Activated CD8-positive, alpha-beta memory T cell treated with anti-CD3 and anti-CD28 coated beads, Interleukin-2, amount 50 U/mL, for 48 hours (primary cell): ENCODE measurements around the gene CBLL1.

ENCODE experiments used
- DNase-seq: peaks from one replicate; pipeline ENCODE4 v3.0.0-alpha.2; 2020

CBLL1 gene

DNA sequence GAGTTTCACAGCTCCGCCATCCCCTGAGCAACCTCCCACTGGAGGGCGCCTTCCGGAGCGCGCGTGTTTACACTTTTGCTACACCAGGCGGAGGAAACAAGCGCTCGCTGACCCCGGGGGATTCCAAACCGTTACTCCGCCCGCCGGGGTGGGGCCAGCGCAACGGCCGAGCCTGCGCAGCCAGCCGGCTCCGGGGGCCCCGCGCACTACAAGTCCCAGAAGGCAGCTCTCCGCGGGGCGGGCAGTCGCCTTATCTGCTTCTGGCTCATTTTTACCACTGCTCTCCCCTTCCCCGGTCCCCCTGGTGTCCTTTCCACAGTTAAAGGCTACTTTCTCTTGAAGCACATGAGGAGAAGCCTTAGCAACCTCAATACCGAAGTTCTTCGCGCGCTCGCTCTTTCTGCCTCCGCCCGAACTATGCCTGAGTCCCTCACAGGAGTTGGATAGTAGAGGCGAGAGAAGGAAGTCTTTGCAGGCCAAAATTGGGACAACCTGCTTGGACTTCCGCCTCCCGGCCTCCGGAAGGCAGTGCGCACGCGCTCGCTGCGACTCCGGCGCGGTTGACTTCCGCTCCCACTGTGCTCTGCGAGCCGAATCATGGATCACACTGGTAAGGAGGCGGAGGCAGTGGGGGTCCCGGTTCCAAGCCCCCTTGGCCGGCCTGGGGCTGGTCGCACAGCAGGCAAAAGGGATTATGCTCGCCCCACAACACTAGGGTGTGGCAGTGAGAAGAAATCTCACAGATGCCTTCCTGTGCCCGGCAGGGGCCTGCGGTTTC lies at the start of gene CBLL1:
Gene CBLL1 (plus strand): TSS at position 576 of the 778 bp plus-strand sequence. CDS start 22 bp downstream, at position 598.
- peak; percentile 98 for DNase-seq

DNA sequence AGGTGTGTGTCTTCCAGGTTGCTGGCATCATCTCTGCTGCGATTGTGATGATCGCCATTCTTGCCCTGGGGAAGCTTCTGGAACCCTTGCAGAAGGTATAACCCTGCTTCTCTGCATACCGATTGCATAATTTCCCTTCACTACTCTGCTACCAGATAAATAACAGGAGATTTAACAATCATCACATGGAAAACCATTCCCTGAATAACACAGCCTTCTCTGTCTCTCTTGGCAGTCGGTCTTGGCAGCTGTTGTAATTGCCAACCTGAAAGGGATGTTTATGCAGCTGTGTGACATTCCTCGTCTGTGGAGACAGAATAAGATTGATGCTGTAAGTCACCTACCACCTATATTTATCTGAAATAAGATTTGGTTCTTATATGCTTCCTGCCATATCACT lies 49.6 kb upstream of the CBLL1 start:
- no peak for DNase-seq

DNA sequence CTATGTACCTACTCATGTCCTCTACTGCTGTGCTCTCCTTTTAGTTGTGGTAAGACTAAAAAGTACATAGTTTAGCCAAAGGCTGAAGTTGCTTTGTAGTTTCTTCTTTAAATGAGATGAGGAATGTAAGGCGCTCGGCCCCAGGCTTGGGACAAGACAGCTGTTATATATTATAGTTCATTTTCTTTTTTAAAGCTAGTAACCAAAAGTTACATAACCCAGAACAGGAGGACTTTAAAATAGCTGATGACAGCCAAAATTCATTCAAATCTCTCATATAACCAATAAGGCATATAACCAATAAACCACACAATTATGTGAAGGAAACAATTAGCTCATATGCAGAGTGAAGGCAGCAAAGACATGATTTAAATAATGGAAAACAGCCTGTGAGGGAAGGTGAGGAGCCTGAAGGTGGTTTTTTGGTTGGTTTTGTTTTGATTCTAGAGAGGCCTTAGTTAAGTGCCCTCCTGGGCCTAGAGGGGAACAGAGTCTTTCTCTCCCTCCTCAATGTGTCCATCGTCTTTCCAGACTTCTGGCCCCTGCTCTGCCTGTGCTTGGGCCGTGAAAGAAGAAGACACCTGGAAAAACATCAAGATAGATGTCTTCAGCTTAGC lies 47.5 kb upstream of the CBLL1 start:
- no peak for DNase-seq

DNA sequence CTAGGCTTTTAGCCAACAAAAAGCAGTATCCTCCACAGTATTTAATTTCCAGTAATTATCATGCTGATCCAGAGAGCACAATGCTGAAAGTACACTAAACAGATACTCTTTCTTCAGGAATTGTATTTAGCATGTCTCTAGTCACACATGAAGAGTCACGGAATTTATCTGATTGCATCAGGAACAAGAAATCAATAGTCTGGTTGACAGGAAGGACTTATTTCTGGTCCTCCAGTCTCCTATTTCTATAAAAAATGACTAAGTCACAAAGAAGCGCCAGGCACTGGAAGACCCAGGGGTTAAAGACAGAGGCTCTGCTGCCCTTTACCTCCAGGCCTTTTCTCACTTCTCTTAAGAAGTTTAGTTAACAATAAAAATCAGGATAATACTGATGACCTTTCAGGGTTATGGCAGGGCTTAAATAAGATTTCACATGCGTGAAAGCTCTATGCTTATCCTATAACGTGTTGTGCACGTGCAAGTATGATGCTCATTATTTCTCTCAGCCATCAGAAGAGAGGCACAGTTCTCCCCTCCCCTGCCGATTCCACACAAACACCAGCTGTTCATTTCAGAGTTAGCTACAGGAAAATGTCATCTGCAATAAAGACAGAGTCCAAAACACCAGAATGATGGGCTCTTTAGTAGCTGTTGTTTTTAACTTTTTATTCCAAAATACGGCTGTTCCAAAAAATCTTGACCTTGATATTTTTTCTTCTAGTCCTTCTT lies 46.5 kb upstream of the CBLL1 start:
- DNase-seq: no peak

DNA sequence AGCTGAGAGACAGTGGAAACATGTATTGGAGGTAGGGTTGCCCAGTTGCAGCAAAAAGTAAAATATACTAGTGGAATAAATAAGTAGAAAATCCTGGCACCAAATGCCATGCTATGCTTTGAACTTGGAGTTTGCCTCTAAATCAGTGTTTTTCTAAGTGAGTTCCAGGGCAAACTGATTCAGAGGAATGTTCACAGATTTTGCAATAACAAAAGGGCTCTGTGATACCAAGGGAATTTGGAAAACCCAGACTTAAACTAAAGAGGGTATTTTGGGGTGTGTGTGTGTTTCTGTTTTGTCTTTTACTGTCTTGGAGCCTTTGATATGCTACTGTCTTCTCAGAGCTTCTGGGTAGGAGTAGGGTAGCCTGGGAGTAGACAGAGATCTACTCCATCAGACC lies 43.4 kb upstream of the CBLL1 start:
- no peak for DNase-seq

DNA sequence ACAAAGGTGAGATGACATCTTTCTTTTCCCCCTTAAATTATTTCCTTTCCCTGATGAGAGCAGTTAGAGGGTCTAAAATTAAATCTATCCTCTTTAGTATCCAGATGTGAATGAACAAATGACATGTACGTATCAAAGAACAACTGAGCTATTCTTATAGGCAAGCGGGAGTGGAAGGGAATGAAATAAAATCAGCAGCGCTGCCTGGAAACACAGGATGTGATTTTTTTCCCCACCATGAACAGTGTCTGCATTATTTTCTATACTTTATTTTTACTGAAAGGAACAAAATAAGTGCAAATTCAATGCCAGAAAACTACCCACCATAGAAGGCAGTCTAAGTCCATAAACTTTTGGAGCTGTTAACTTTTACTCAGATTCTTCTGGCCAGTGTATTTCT lies 42.8 kb upstream of the CBLL1 start:
- no peak for DNase-seq

DNA sequence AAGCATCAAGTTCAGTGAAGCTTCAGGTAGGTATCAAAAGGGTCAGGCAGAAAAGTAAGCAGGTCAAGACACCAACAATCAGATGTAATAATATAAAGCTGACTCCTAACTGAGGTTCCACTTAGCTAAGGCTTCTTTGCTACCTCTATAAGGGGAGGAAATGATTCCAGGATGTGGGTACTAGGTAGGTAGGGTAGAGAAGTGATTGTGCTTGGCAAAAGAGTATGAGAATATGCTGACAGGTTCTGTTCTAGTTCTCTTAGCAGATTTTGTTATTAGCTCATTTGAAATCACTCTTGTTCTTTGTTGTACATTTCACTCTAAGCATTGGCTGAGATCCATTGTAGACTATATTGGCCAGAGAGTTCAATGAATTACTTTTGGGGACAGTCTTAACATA lies 40.7 kb upstream of the CBLL1 start:
- DNase-seq: no peak

- no peak for DNase-seq
These were observed 40.1 kb upstream of the CBLL1 start for GRCh38 chr7:107703872-107704271.

GRCh38 chr7:107708956-107709355 lies 35.0 kb upstream of the CBLL1 start:
- DNase-seq: no peak

- DNase-seq: no peak
These were observed 32.6 kb upstream of the CBLL1 start for GRCh38 chr7:107711301-107711700.

GRCh38 chr7:107712025-107712424 lies 31.9 kb upstream of the CBLL1 start:
- no peak for DNase-seq

DNA sequence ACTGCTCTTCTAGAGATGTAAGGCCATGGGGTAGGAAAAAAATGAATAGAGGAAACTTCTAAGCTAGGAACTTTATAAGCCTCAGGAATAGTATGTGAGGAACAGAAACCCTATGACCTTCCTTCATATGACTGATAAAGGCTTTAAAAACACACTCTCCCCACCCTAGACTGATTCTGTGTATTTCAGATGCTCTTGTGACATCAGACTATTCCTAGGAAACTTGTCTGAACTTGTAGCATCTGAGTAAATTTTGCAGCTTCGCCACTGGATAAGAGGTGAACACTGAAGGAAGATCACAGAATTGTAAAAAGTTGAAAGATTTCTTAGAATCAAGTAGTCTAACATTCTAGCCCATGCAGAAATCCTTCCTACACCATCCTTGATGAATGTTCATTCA lies 31.0 kb upstream of the CBLL1 start:
- DNase-seq: no peak

- DNase-seq: no peak
These were observed 28.4 kb upstream of the CBLL1 start for GRCh38 chr7:107715531-107715930.

DNA sequence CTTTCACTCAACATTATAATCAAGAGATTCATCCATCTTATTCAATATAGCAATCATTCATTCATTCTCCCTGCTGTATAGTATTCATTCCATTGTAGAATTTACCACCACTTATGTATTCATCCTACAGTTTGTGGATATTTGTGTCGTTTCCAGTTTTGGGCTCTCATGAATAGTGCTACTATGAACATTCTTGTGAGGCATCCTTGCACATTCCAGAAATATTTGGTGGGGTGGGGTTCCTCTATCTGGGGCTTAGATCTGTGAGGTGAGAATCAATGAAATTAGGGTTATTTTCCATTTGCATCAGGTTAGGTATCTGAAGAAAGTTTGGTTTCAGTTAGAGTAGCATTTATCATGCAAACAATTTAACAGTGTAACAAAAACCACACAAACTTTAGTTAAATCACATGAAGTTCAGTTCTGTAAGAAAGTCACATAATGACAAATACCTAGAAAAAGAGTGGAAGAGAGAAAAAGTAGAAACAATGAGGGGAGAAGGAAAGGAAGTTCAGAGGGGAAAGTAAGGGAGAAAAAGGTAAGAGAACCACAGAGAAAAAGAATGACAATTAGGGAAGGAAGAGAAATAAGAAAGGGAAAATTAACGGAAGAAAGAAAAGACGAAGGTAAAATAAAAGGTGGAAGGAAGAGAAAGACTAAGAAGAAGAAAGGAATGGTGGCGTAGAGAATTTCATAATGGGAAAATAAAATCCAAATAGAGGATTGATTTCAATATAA lies 25.3 kb upstream of the CBLL1 start:
- no peak for DNase-seq

DNA sequence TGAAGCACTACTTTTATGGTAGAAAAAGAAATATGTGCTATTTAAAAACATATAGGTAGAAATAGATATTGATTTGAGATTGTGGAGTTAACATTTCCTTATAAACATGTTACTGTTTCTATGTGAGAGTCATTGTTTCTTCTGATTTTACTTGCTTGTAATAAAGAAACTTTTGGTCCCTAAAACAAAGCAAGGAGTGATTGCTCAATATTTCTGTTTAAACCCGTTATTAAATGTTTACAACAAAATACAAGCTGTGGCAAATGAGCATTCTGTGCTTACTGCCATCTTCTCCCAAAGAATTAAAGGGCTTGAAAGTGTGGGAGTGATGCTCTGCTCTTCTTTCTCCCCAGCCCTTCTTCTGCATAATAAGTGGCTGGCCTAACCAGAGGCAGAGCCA lies 22.7 kb upstream of the CBLL1 start:
- DNase-seq: no peak

- no peak for DNase-seq
These were observed 20.7 kb upstream of the CBLL1 start for GRCh38 chr7:107723255-107723654.

DNA sequence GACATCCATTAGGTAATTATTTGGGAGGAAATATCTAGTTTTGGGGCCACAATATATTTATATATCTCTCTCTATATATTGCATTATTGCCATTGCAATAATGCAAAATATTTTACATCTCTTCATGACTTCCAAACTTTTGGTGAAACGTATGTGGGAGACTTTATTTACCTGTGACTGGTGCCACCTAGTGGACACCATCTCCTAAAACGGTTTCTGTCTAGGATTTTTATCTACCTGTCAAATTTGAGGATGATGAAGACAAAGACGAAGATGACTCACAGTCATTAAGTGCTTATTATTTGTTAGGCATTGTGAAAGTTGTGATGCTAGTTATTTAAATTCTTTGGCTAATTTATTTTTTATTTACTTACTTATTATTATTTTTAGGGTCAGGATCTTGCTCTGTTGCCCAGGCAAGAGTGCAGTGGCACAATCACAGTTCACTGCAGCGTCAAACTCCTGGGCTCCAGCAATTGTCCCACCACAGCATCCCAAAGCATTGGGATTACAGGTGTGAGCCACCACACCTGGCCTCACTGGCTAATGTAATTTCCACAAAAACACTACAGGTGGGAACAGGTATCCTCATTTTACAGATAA lies 18.7 kb upstream of the CBLL1 start:
- DNase-seq: no peak

GRCh38 chr7:107726356-107727130 lies 17.4 kb upstream of the CBLL1 start:
- DNase-seq: no peak

- DNase-seq: no peak
These were observed 15.7 kb upstream of the CBLL1 start for GRCh38 chr7:107728276-107728675.

DNA sequence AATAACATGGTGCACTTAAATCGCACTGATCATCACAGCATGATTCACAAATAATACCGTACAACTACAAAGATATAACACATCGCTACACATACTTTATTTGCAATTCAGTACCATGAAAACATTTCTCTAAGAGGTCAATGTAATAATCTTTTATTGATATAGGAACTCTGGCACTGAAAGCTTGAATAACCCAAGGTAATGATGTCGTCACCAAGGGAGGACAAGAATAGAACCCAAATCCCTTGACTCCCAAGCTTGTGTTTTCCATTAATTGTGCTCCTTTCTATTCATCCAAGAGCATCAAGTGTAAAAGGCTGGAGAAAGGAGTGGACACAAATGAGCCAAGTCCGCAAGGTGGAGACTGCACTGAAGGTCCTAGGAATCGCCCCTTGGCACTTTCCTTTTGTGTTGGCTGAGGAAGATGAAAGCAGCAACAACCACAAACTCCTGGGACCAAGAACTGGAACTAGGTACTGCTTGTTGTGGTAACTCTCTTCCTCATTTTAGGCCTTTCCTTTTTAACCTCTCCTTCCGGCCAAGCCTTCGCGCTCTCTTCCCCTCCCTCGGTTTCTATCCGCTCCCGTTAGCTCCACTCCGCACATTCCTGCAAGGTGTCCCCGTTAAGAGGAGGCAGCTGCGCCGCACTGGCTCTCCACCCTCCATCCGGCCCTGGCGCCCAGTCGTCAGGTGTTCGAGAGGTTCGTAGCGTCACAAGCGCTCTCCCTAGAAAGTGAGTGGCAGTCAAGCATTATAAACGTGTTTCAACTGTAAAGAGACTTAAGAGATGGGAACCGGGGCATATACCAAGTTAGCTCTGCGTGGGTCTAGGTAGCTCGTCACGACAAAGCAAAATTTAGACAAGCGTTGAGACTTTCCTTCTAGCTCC lies 1.0 kb upstream of the CBLL1 start:
- DNase-seq: peak; percentile 84

- no peak for DNase-seq
These were observed 406 bp downstream of the CBLL1 start for GRCh38 chr7:107744345-107744750.
